PC-3 (cell line): ENCODE data around the gene ATP6V1G2. TPM values are rescaled to one million over a fixed set of nuclear protein-coding genes. Genes with fewer than 3 reads are reported as not detected.
A peak's percentile ranks its signal among the peaks of the same experiment; 100 is the strongest.

ENCODE experiments used
- ATAC-seq: fragments of 200-7000 bp; cut with Tn5 transposase; 2 replicates; pipeline ENCODE4 v1.9.1; 2020; ENCODE audit warnings: mild to moderate bottlenecking, moderate library complexity
- BruUV-seq: library from RNA; stranded (reverse); fragments of 400-500 nt; replicated peaks from 2 replicates; lab custom pipeline; 2021; lab: Mats Ljungman, UMichigan
- CTCF ChIA-PET: fragments of 300-600 bp; sonication (Branson Sonifier 250); formaldehyde crosslinking; loops from one replicate; lab custom pipeline; 2022; ENCODE audit warnings: antibody characterized with exemption; lab: Charles Lee
- POLR2A ChIA-PET: fragments of 300-600 bp; sonication (Branson Sonifier 250); formaldehyde crosslinking; loops from one replicate; lab custom pipeline; 2022; ENCODE audit warnings: antibody characterized with exemption; ENCODE audit not compliant: unreplicated experiment; lab: Charles Lee
- DNase-seq: peaks from one replicate; pipeline ENCODE4 v3.0.0-alpha.2; 2015
- H2AFZ ChIP-seq: fragments of 300-600 bp; sonication (generic); 2 replicates; pipeline ENCODE4 v1.6.0; 2016; ENCODE audit warnings: antibody characterized with exemption, low read length
- H3F3A ChIP-seq: fragments of 300-600 bp; sonication (generic); one replicate; pipeline ENCODE4 v1.6.0; 2017; ENCODE audit warnings: antibody characterized with exemption, low read length, control low read depth, mild to moderate bottlenecking; ENCODE audit not compliant: unreplicated experiment
- H3K27ac ChIP-seq: fragments of 300-600 bp; sonication (generic); 2 replicates; pipeline ENCODE4 v1.5.1; 2016; ENCODE audit warnings: mild to moderate bottlenecking, low read length
- H3K27me3 ChIP-seq: fragments of 300-600 bp; sonication (generic); 2 replicates; pipeline ENCODE4 v1.6.1; 2016; ENCODE audit warnings: low read length, mixed read lengths
- H3K36me3 ChIP-seq: fragments of 300-600 bp; sonication (generic); 2 replicates; pipeline ENCODE4 v1.6.1; 2016; ENCODE audit warnings: low read depth, mixed run types, low read length, mixed read lengths
- H3K4me1 ChIP-seq: fragments of 300-600 bp; sonication (generic); 2 replicates; pipeline ENCODE4 v1.5.1; 2016; ENCODE audit warnings: low read length; ENCODE audit not compliant: insufficient read depth
- H3K4me2 ChIP-seq: fragments of 300-600 bp; sonication (generic); 2 replicates; pipeline ENCODE4 v1.6.0; 2016; ENCODE audit warnings: low read length
- H3K4me3 ChIP-seq: fragments of 300-600 bp; sonication (generic); 2 replicates; pipeline ENCODE4 v1.5.1; 2016; ENCODE audit warnings: mild to moderate bottlenecking, low read length, mixed read lengths
- H3K79me2 ChIP-seq: fragments of 300-600 bp; sonication (generic); 2 replicates; pipeline ENCODE4 v1.6.1; 2017; ENCODE audit warnings: low read length, mixed read lengths
- H3K9ac ChIP-seq: fragments of 300-600 bp; sonication (generic); 2 replicates; pipeline ENCODE4 v1.6.0; 2016; ENCODE audit warnings: mild to moderate bottlenecking, low read length
- H3K9me2 ChIP-seq: fragments of 300-600 bp; sonication (generic); replicated peaks from 2 replicates; pipeline ENCODE4 v1.6.1; 2016; ENCODE audit warnings: mixed run types, low read length, mixed read lengths
- H3K9me3 ChIP-seq: fragments of 300-600 bp; sonication (generic); 2 replicates; pipeline ENCODE4 v1.6.1; 2016; ENCODE audit warnings: low read length, mixed read lengths
- H4K20me1 ChIP-seq: fragments of 300-600 bp; sonication (generic); 2 replicates; pipeline ENCODE4 v1.6.1; 2016; ENCODE audit warnings: low read length, mixed read lengths
- CTCF ChIP-seq: fragments of 300-600 bp; sonication (generic); conservative IDR thresholded peaks from 2 replicates; pipeline ENCODE4 v1.5.1; 2017; ENCODE audit warnings: antibody characterized with exemption, low read depth, mild to moderate bottlenecking, low read length
- EZH2 ChIP-seq: fragments of 300-600 bp; sonication (generic); IDR thresholded peaks from one replicate; pipeline ENCODE4 v1.6.1; 2017; ENCODE audit warnings: antibody characterized with exemption, mild to moderate bottlenecking, low read length; ENCODE audit not compliant: unreplicated experiment
- EZH2phosphoT487 ChIP-seq: fragments of 300-600 bp; sonication (generic); IDR thresholded peaks from 2 replicates; pipeline ENCODE4 v1.6.1; 2018; ENCODE audit warnings: mild to moderate bottlenecking, antibody characterized with exemption, low read length, borderline replicate concordance
- intact Hi-C: fragments of 100-400 bp; cut with micrococcal nuclease; formaldehyde crosslinking; loops from 2 replicates; pipeline ENCODE4 v1.9.0; 2023
- total RNA-seq: library from RNA; depleted of rRNA; stranded (reverse); fragments of >200 nt; gene quantifications from 2 replicates; pipeline ENCODE4 v1.2.3, GENCODE V29; 2014

ATP6V1G2 gene
- total RNA-seq, 1 experiment from 2014 or later: 1.2 TPM

GRCh38 chr6:31534521-31535040, 11.8 kb downstream of the ATP6V1G2 start:
- intact Hi-C loops: no loop called here
- no peak for ATAC-seq
- H3K36me3 ChIP-seq: peaks cover 89% of the 10 kb centered on the region
- peaks cover 51% of the 10 kb centered on the region for H4K20me1 ChIP-seq
- H3K27ac ChIP-seq: no peak overlapping the region
- no peak for TF ChIP-seq EZH2phosphoT487
- H3K9me2 ChIP-seq: no peaks in the 10 kb centered on the region
- POLR2A ChIA-PET: no interaction called here
- H3K9me3 ChIP-seq: no peaks in the 10 kb centered on the region
- H2AFZ ChIP-seq: no peak overlapping the region
- peaks cover 48% of the 10 kb centered on the region for H3K79me2 ChIP-seq
- no peak for DNase-seq
- no peak overlapping the region for H3K4me2 ChIP-seq
- H3K4me1 ChIP-seq: peaks cover 14% of the 10 kb centered on the region
- no TSS peak for BruUV-seq
- no peak overlapping the region for H3K4me3 ChIP-seq
- H3F3A ChIP-seq: no peaks in the 10 kb centered on the region
- H3K27me3 ChIP-seq: no peaks in the 10 kb centered on the region
- no peak overlapping the region for H3K9ac ChIP-seq
- CTCF ChIA-PET: no interaction called here

- peaks cover 86% of the 10 kb centered on the region for H3K36me3 ChIP-seq
- H3F3A ChIP-seq: no peaks in the 10 kb centered on the region
- no peak overlapping the region for H3K27ac ChIP-seq
- no peaks in the 10 kb centered on the region for H3K27me3 ChIP-seq
- TF ChIP-seq EZH2phosphoT487 (no peak), EZH2 (no peak), CTCF (no peak)
- no peak for ATAC-seq
- ChIA-PET POLR2A (no interaction called here), CTCF (no interaction called here)
- no peak overlapping the region for H3K4me2 ChIP-seq
- DNase-seq: no peak
- H3K4me1 ChIP-seq: peaks cover 8% of the 10 kb centered on the region; the same call in 1 of the 2 replicates
- TSS peak; percentile 7 for BruUV-seq
- H3K9ac ChIP-seq: no peak overlapping the region
- no peaks in the 10 kb centered on the region for H3K9me2 ChIP-seq
- peaks cover 42% of the 10 kb centered on the region for H3K79me2 ChIP-seq
- H2AFZ ChIP-seq: no peak overlapping the region
- no peaks in the 10 kb centered on the region for H3K9me3 ChIP-seq
- intact Hi-C loops: no loop called here
- peaks cover 46% of the 10 kb centered on the region for H4K20me1 ChIP-seq
- no peak overlapping the region for H3K4me3 ChIP-seq
Observed at GRCh38 chr6:31534011-31534410, 12.4 kb downstream of the ATP6V1G2 start.

GRCh38 chr6:31533455-31533841, 13.0 kb downstream of the ATP6V1G2 start:
- Histone ChIP-seq H3K4me3 (no peak overlapping the region), H3K79me2 (peaks cover 37% of the 10 kb centered on the region), H3K27ac (no peak overlapping the region), H3K27me3 (no peaks in the 10 kb centered on the region), H3K4me2 (no peak overlapping the region), H3F3A (no peaks in the 10 kb centered on the region), H3K9me2 (no peaks in the 10 kb centered on the region), H2AFZ (no peak overlapping the region), H3K36me3 (peaks cover 80% of the 10 kb centered on the region), H3K9ac (no peak overlapping the region), H4K20me1 (peaks cover 40% of the 10 kb centered on the region), H3K9me3 (no peaks in the 10 kb centered on the region), H3K4me1 (peaks cover 2% of the 10 kb centered on the region; the same call in 1 of the 2 replicates)
- CTCF ChIA-PET: no interaction called here
- POLR2A ChIA-PET: no interaction called here
- no TSS peak for BruUV-seq
- DNase-seq (no peak), ATAC-seq (no peak)
- intact Hi-C loops: no loop called here
- TF ChIP-seq EZH2phosphoT487: no peak
- no peak for TF ChIP-seq EZH2
- no peak for TF ChIP-seq CTCF
